Mesenchymal stem cell (in vitro differentiated cells and primary cell): Measurements from ENCODE around the gene STARD10.

ENCODE experiments used
- DNase-seq: peaks from one replicate; pipeline ENCODE4 v3.0.0-alpha.2; 2013
- H2AFZ ChIP-seq: one replicate; pipeline ENCODE4 v1.6.1; 2013; ENCODE audit warnings: low read depth, mild to moderate bottlenecking, control low read depth, inconsistent platforms, low read length, moderate library complexity
- H2AK5ac ChIP-seq: 2 replicates; pipeline ENCODE4 v1.6.1; 2013; ENCODE audit warnings: low read length, moderate library complexity, mild to moderate bottlenecking, inconsistent platforms; ENCODE audit not compliant: severe bottlenecking
- H2BK120ac ChIP-seq: one replicate; pipeline ENCODE4 v1.6.1; 2013; ENCODE audit warnings: low read depth, mild to moderate bottlenecking, inconsistent platforms, low read length, moderate library complexity
- H2BK12ac ChIP-seq, 2 experiments: one replicate each; pipeline ENCODE4 v1.6.1; 2013; ENCODE audit warnings: inconsistent platforms in 2 of 2, low read length in 2 of 2, mild to moderate bottlenecking in 2 of 2, moderate library complexity in 2 of 2, control low read depth in 1 of 2
- H2BK15ac ChIP-seq: one replicate; pipeline ENCODE4 v1.6.1; 2013; ENCODE audit warnings: mild to moderate bottlenecking, low read depth, inconsistent platforms; ENCODE audit not compliant: poor library complexity, severe bottlenecking
- H2BK5ac ChIP-seq: 2 replicates; pipeline ENCODE4 v1.6.1; 2013; ENCODE audit warnings: low read depth, mild to moderate bottlenecking, low read length, control low read depth, inconsistent platforms; ENCODE audit not compliant: poor library complexity, severe bottlenecking
- H3K14ac ChIP-seq, 2 experiments: one replicate each; pipeline ENCODE4 v1.6.1; 2013; ENCODE audit warnings: inconsistent platforms in 2 of 2, low read length in 2 of 2, control low read depth in 1 of 2, mild to moderate bottlenecking in 1 of 2, moderate library complexity in 1 of 2
- H3K18ac ChIP-seq, 2 experiments: one replicate each; pipeline ENCODE4 v1.6.1; 2013; ENCODE audit warnings: inconsistent platforms in 2 of 2, low read length in 2 of 2, control low read depth in 1 of 2, low read depth in 1 of 2, mild to moderate bottlenecking in 1 of 2
- H3K23ac ChIP-seq, 2 experiments: one replicate each; pipeline ENCODE4 v1.6.1; 2013; ENCODE audit warnings: inconsistent platforms in 2 of 2, low read length in 2 of 2, mild to moderate bottlenecking in 2 of 2, moderate library complexity in 2 of 2, control low read depth in 1 of 2
- H3K27ac ChIP-seq: 2 replicates; pipeline ENCODE4 v1.5.1; 2013; ENCODE audit warnings: mild to moderate bottlenecking, moderate library complexity, low read length, control low read depth, inconsistent platforms; ENCODE audit not compliant: poor library complexity, severe bottlenecking
- H3K27me3 ChIP-seq, 2 experiments: 2 replicates each; pipeline versions ENCODE4 v1.6.1 to v1.7.0; 2013; ENCODE audit warnings: low read length in 2 of 2, mild to moderate bottlenecking in 2 of 2, moderate library complexity in 2 of 2, control low read depth in 1 of 2, inconsistent platforms in 1 of 2; ENCODE audit not compliant: control insufficient read depth in 1 of 2, insufficient read depth in 1 of 2
- H3K36me3 ChIP-seq, 2 experiments: 2 replicates each; pipeline versions ENCODE4 v1.6.1 to v1.7.0; 2013; ENCODE audit warnings: low read length in 2 of 2, control low read depth in 1 of 2, inconsistent platforms in 1 of 2, low read depth in 1 of 2, mild to moderate bottlenecking in 1 of 2; ENCODE audit not compliant: insufficient read depth in 2 of 2, control insufficient read depth in 1 of 2
- H3K4ac ChIP-seq, 2 experiments: one replicate each; pipeline ENCODE4 v1.6.1; 2013; ENCODE audit warnings: inconsistent platforms in 2 of 2, low read length in 2 of 2, mild to moderate bottlenecking in 2 of 2, moderate library complexity in 2 of 2, control low read depth in 1 of 2, low read depth in 1 of 2
- H3K4me1 ChIP-seq: 2 replicates; pipeline ENCODE4 v1.6.1; 2013; ENCODE audit warnings: low read depth, low read length, control low read depth; ENCODE audit not compliant: control insufficient read depth, insufficient read depth
- H3K4me2 ChIP-seq: 2 replicates; pipeline ENCODE4 v1.6.1; 2013; ENCODE audit warnings: low read length, mild to moderate bottlenecking, inconsistent platforms; ENCODE audit not compliant: poor library complexity, severe bottlenecking
- H3K4me3 ChIP-seq, 2 experiments: 2 replicates each; pipeline versions ENCODE4 v1.5.1 to v1.7.0; 2013; ENCODE audit warnings: low read length in 2 of 2, mild to moderate bottlenecking in 2 of 2, control low read depth in 1 of 2, low read depth in 1 of 2; ENCODE audit not compliant: insufficient read depth in 1 of 2
- H3K79me1 ChIP-seq: replicated peaks from 2 replicates; pipeline ENCODE4 v1.6.1; 2013; ENCODE audit warnings: mild to moderate bottlenecking, control low read depth, low read length, inconsistent platforms; ENCODE audit not compliant: poor library complexity, severe bottlenecking
- H3K9ac ChIP-seq: 2 replicates; pipeline ENCODE4 v1.7.0; 2013; ENCODE audit warnings: mild to moderate bottlenecking, low read length, moderate library complexity
- H3K9me3 ChIP-seq: 2 replicates; pipeline ENCODE4 v1.7.0; 2013; ENCODE audit warnings: mild to moderate bottlenecking, low read length; ENCODE audit not compliant: control insufficient read depth
- H4K8ac ChIP-seq: one replicate; pipeline ENCODE4 v1.6.1; 2013; ENCODE audit warnings: inconsistent platforms, mild to moderate bottlenecking, low read length, moderate library complexity
- H4K91ac ChIP-seq: one replicate; pipeline ENCODE4 v1.6.1; 2013; ENCODE audit warnings: mild to moderate bottlenecking, low read length, inconsistent platforms
- WGBS: methylation state at CpG from one replicate; pipeline ENCODE4 v1.1.7; 2013; ENCODE audit warnings: mixed read lengths; 5-methylcytosine and 5-hydroxymethylcytosine counted together

STARD10 gene

DNA sequence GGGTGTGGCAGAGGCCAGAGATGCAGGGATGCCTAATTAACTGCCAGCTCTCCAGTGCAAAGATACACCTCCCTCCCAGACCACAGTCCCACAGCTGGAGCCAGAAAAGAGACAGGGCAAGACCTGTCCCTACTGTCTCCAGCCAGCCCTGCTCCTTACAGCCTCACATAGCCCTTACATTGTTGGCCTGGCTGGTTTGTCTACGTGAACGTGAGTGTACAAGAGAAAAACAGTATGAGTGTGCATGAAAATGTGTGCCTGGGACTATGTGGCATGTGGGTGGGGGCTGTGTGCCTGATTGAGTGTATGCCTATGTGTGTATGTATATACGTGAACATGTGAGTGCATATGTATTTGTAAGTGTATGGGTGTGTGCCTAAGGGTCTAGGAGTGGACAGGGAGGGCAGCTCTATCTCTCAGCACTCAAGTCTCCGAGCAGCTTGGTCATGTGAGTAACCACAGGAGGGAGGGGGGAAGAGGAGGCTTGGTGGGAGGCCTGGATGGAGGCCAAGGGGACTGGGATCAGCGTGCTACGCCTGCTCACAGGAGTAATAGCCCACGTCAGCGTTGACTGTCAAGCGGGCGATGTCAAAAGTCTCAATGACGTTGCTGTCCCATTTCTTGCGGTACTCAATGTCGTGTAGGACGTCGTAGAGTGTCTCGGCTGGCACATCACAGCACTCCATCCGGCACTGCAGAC, 35.0 kb downstream of the STARD10 start:
- Histone ChIP-seq H3K18ac (peak overlapping the region in 1 of 2 experiments; percentile 29), H3K14ac (no peak overlapping the region), H3K36me3 (peaks cover 0 to 29% of the 10 kb centered on the region in 2 experiments), H4K8ac (no peak overlapping the region), H2BK15ac (no peak overlapping the region), H2AFZ (no peak overlapping the region), H3K79me1 (peaks cover 2% of the 10 kb centered on the region), H2BK12ac (peak overlapping the region in 1 of 2 experiments; percentile 42), H3K9ac (no peak overlapping the region), H2BK5ac (no peak overlapping the region), H3K4ac (no peak overlapping the region), H2AK5ac (no peak overlapping the region), H3K27ac (peak overlapping the region; percentile 1), H4K91ac (no peak overlapping the region), H3K4me3 (no peak overlapping the region), H2BK120ac (no peak overlapping the region), H3K4me2 (no peak overlapping the region), H3K9me3 (no peaks in the 10 kb centered on the region), H3K4me1 (peaks cover 22% of the 10 kb centered on the region), H3K23ac (no peak overlapping the region), H3K27me3 (no peaks in the 10 kb centered on the region)
- DNase-seq: peak; percentile 87
- WGBS: 71% methylated on average over 17 of the region's 17 CpGs

DNA sequence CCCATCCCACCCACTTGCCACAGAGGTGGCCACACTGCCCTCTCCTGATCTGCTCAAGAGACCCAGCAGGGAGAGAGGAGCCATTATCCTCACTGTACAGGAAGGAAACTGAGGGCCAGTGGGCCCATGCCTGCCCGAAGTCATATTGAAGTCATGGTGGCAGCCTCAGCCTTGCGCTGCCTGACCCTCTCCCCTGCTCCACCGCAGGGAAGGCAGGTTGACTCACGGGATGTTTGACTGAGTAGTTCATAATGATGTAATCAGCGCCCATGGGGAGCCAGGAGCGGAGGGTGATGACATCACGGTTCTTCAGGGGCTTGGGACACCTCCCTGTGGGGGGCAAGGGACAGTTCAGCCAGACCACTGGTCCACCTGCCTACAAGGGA, 35.5 kb downstream of the STARD10 start:
- peak; percentile 60 for DNase-seq
- Histone ChIP-seq H2BK5ac (no peak overlapping the region), H3K27me3 (no peaks in the 10 kb centered on the region), H3K27ac (peak overlapping the region; percentile 1), H4K8ac (no peak overlapping the region), H3K23ac (no peak overlapping the region), H2BK12ac (peak overlapping the region in 1 of 2 experiments; percentile 42), H3K79me1 (peaks cover 2% of the 10 kb centered on the region), H3K4me2 (no peak overlapping the region), H3K4ac (no peak overlapping the region), H3K4me3 (no peak overlapping the region), H3K9ac (no peak overlapping the region), H3K9me3 (no peaks in the 10 kb centered on the region), H2AK5ac (peak overlapping the region; percentile 75), H4K91ac (no peak overlapping the region), H2AFZ (no peak overlapping the region), H2BK120ac (no peak overlapping the region), H2BK15ac (no peak overlapping the region), H3K18ac (peak overlapping the region in 1 of 2 experiments; percentile 29), H3K14ac (no peak overlapping the region), H3K4me1 (peaks cover 24% of the 10 kb centered on the region), H3K36me3 (peaks cover 0 to 32% of the 10 kb centered on the region in 2 experiments)
- 75% methylated on average over 7 of the region's 7 CpGs for WGBS

DNA sequence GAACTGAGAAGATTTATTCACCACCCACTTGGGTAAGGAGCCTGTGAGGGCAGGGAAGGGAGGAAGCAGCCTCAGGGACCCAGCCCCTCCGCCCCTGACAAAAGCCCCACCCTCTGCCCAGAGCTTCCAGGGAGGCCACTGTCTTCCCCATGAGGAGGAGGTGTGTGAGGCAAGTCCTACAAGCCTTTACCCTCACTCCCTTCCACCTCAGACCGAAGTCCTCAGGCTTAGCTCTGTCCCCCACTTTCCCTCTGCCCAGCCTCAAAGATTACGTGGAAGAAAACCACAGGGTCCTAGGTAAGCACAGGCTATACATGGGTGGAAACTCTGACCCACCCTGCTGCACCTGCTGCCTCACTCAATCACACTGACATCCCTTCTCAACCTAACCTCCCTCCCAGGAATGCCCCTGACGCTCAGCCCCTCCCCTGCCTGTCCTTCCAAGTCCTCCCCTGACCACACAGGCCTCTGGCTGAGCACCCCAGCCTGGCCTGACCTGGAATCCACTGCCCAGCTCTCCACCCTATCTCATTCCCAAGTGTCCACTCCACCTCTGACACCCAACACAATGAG, 38.0 kb downstream of the STARD10 start:
- Histone ChIP-seq H3K18ac (no peak overlapping the region), H3K4me1 (peaks cover 40% of the 10 kb centered on the region), H3K23ac (no peak overlapping the region), H3K79me1 (peaks cover 7% of the 10 kb centered on the region), H4K8ac (no peak overlapping the region), H2AK5ac (peak overlapping the region; percentile 38), H2AFZ (no peak overlapping the region), H3K9ac (no peak overlapping the region), H3K27ac (no peak overlapping the region), H4K91ac (peak overlapping the region; percentile 21), H2BK5ac (no peak overlapping the region), H2BK120ac (no peak overlapping the region), H2BK12ac (no peak overlapping the region), H3K4me2 (no peak overlapping the region), H3K14ac (no peak overlapping the region), H3K36me3 (peaks cover 0 to 29% of the 10 kb centered on the region in 2 experiments), H3K9me3 (no peaks in the 10 kb centered on the region), H3K4me3 (no peak overlapping the region), H3K27me3 (no peaks in the 10 kb centered on the region), H3K4ac (no peak overlapping the region), H2BK15ac (peak overlapping the region; percentile 20)
- no peak for DNase-seq
- 76% methylated on average over 3 of the region's 4 CpGs for WGBS

GRCh38 chr11:72754544-72755155, 39.2 kb downstream of the STARD10 start:
- Histone ChIP-seq H4K8ac (no peak overlapping the region), H3K36me3 (peaks cover 0 to 29% of the 10 kb centered on the region in 2 experiments), H2AFZ (no peak overlapping the region), H3K4me1 (peaks cover 45% of the 10 kb centered on the region), H3K18ac (no peak overlapping the region), H2AK5ac (no peak overlapping the region), H3K23ac (no peak overlapping the region), H2BK15ac (no peak overlapping the region), H3K4me3 (no peak overlapping the region), H3K14ac (no peak overlapping the region), H3K9ac (no peak overlapping the region), H4K91ac (no peak overlapping the region), H3K4me2 (no peak overlapping the region), H2BK5ac (no peak overlapping the region), H3K9me3 (no peaks in the 10 kb centered on the region), H2BK120ac (no peak overlapping the region), H3K79me1 (peaks cover 10% of the 10 kb centered on the region), H2BK12ac (no peak overlapping the region), H3K27ac (no peak overlapping the region), H3K27me3 (no peaks in the 10 kb centered on the region), H3K4ac (no peak overlapping the region)
- WGBS: 85% methylated on average over 48 of the region's 48 CpGs
- DNase-seq: no peak
